Measurements from ENCODE around the gene MNT. TPM values are rescaled to one million over a fixed set of nuclear protein-coding genes. Genes with fewer than 3 reads are reported as not detected.

MNT gene
- total RNA-seq: 11.1 and 13.5 TPM in 2 replicates

GRCh38 chr17:2400877-2401425 lies at the start of gene MNT:
Gene MNT (minus strand): TSS chr17:2401060. CDS start chr17:2400712, 348 bp downstream.

GRCh38 chr17:2336852-2337543 lies 63.9 kb downstream of the MNT start, which contains the start of gene SGSM2:
Gene SGSM2 (plus strand): TSS chr17:2337501. CDS start chr17:2337689, 188 bp downstream.

GRCh38 chr17:2336215-2336851 lies 64.5 kb downstream of the MNT start, which contains the start of gene TSR1:
Gene TSR1 (minus strand): TSS chr17:2336457. CDS start chr17:2336427, 30 bp downstream.

Other genes with a start within 250 kb of the MNT start
- gene SMG6, start 97.3 kb downstream of the MNT start, total RNA-seq: 34.7 and 51.0 TPM in 2 replicates
- 20.8 and 22.1 TPM in 2 replicates for gene SRR, start 97.1 kb downstream of the MNT start, total RNA-seq
- gene TSR1, start 64.6 kb downstream of the MNT start, total RNA-seq: 67.0 and 95.7 TPM in 2 replicates
- 29.1 and 48.0 TPM in 2 replicates for gene SGSM2, start 63.6 kb downstream of the MNT start, total RNA-seq
- 15.9 and 20.1 TPM in 2 replicates for gene METTL16, start 110.8 kb upstream of the MNT start, total RNA-seq
- gene PAFAH1B1, start 192.6 kb upstream of the MNT start, total RNA-seq: 103 and 130 TPM in 2 replicates

Data from uterine smooth muscle cell (primary cell).